Fibroblast of gingiva (primary cell): ENCODE data around the gene FGF19.

Experiments used
- DNase-seq: peaks from one replicate; pipeline ENCODE4 v3.0.0-alpha.2; 2011; ENCODE audit warnings: low read depth

Gene FGF19

DNA sequence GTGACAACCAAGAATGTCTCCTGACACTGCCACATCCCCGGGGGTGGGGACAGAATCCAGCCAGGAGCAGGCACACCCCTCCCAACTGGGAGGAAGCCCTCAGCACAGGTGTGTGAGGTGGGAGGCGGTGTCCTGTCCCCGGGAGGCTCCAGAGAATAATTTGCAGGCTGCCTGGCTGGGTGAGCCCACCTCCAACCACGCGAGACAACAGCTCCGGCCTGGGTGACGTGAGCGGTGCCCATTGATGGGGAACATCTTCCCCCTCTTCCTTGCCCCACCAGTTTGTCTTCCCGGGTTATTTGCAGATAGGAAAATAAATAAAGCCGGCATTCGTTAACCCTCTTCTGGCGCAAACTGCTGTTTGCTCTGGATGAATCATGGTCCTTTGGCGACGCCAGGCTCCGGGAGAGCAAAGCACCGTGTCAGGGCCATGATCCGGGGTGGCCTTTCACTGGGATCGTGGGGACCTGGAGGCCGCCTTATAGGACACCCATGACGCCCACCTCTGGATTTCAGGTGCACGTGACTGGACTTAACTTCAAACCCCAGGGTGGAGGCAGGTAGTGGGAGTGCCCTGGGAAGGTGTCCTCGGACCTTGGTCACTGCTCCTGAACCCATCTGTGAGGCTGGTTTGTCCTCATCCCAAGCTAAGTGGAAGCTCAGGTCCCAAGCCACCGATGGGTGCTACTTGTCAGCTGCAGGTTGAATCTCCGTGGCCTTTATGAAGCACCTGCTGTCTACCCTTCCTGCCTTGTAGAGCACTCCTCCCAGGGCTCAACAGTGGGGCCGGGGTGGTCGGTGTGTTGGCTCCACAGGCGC lies 49.0 kb downstream of the FGF19 start:
- DNase-seq = peak; percentile 56

DNA sequence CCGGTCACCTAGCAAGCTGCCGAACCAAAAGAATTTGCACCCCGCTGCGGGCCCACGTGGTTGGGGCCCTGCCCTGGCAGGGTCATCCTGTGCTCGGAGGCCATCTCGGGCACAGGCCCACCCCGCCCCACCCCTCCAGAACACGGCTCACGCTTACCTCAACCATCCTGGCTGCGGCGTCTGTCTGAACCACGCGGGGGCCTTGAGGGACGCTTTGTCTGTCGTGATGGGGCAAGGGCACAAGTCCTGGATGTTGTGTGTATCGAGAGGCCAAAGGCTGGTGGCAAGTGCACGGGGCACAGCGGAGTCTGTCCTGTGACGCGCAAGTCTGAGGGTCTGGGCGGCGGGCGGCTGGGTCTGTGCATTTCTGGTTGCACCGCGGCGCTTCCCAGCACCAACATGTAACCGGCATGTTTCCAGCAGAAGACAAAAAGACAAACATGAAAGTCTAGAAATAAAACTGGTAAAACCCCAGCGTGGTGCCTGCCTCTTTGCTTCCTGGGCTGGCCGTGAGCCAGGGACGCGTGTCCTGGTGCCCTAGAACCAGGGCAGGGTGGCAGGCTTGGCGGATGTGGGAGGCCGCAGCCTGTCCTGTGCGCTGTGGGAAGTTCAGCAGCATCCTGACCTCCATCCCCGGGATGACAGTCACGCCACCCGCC lies 49.7 kb downstream of the FGF19 start:
- DNase-seq = no peak

GRCh38 chr11:69653406-69653960 lies 50.3 kb downstream of the FGF19 start:
- no peak for DNase-seq

- no peak for DNase-seq
These were observed 50.8 kb downstream of the FGF19 start for GRCh38 chr11:69652999-69653398.

GRCh38 chr11:69651834-69652620 lies 51.8 kb downstream of the FGF19 start:
- DNase-seq = no peak

- no peak for DNase-seq
These were observed 52.9 kb downstream of the FGF19 start for GRCh38 chr11:69650832-69651344.

- DNase-seq = no peak
These were observed 53.6 kb downstream of the FGF19 start for GRCh38 chr11:69650081-69650831.

DNA sequence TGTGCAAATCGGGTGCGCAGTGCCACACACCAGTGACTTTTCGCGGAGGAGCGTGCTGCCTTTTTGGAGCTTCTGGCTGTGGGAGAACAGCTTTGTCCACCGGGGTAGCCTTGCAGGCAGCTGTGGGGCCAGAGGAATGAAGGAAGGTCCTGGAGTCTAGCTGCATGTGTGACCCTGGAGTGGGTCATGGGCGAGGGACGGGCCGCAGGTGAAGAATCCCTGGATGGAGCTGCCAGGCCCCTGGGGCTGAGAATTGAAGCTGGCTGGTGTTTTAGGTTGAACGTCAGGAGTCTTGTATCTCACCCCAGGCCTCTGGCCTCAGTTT lies 54.3 kb downstream of the FGF19 start:
- no peak for DNase-seq

DNA sequence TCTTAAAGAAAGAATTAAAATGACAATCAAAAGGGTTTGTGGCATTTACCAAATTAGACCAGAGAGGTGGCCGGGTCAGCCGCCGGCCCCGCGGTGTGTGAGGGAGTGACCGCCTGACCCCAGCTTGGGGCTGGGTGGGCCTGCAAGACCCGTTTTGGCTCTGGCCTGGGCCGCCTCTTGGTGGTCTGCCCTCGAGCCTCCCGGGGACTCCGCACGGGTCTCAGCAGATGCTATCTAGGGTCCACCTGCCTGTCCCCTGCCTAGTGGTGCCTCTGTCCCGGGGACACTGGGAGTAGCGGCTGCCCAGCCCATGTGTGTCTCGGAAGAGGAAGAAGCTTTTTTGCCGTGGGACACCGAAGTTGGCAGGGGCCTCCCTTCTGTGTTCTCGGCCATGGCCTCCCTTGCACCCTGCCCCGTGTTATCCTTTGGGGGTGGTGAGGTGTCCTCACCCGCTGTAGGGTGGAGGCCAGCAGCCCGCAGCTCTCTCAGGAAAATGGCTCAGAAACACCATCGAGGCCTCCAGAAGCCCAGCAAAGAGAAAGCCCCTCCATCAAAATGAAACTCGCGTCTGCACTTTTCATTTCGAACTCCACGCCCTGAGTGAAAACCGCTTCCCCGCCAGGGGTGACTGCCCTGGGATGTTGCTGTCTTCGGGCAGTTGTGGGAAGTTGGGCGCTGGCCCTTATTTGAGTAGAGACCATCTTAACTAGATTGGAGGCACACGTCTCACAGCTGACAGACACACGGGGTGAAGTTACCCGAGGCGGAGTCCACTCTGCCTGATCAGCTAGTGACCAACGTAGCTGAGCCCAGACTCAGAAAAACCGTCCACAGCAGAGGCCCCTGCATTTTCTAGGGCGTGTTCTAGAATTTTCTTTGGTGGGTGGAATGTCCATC lies 54.9 kb downstream of the FGF19 start:
- DNase-seq = no peak
